Muscle of leg (tissue), 11 donors: ENCODE data around the gene DPEP3. TPM values are rescaled to one million over a fixed set of nuclear protein-coding genes. Genes with fewer than 3 reads are reported as not detected.
A peak's percentile ranks its signal among the peaks of the same experiment; 100 is the strongest.
"Not testable (repeated sequence)": the region's sequence is repeated elsewhere in the genome, so short reads cannot be mapped to it uniquely, and the experiment has no call there.

Source experiments
- DNase-seq: peaks from one replicate; pipeline ENCODE4 v3.0.0; 2013
- H3K27ac ChIP-seq: one replicate; pipeline ENCODE4 v1.5.1; 2013; ENCODE audit warnings: mild to moderate bottlenecking, low read length, control low read depth
- H3K27me3 ChIP-seq: one replicate; pipeline ENCODE4 v1.6.1; 2013; ENCODE audit warnings: low read length; ENCODE audit not compliant: control insufficient read depth, insufficient read depth
- H3K36me3 ChIP-seq: one replicate; pipeline ENCODE4 v1.6.1; 2013; ENCODE audit warnings: low read length; ENCODE audit not compliant: control insufficient read depth, insufficient read depth
- H3K4me1 ChIP-seq: one replicate; pipeline ENCODE4 v1.6.1; 2013; ENCODE audit warnings: low read length; ENCODE audit not compliant: control insufficient read depth, insufficient read depth
- H3K4me3 ChIP-seq: one replicate; pipeline ENCODE4 v1.5.1; 2013; ENCODE audit warnings: low read length, control low read depth
- H3K9me3 ChIP-seq: replicated peaks from 2 replicates; pipeline ENCODE4 v1.6.1; 2013; ENCODE audit warnings: low read depth, low read length; ENCODE audit not compliant: control insufficient read depth
- WGBS: methylation state at CpG from one replicate; pipeline ENCODE4 v1.1.5; 2013; ENCODE audit warnings: missing lambda C conversion rate; ENCODE audit not compliant: insufficient coverage; 5-methylcytosine and 5-hydroxymethylcytosine counted together
- polyA plus RNA-seq, 8 donors: library from polyadenylated mRNA; unstranded; fragments of 120-200 nt; gene quantifications; one replicate each; pipeline versions ENCODE4 v1.2.1 to v1.2.3, GENCODE V29; 2013; ENCODE audit warnings: inconsistent platforms in 1 of 8, low replicate concordance in 1 of 8; ENCODE audit not compliant: insufficient read length in 8 of 8, insufficient read depth in 1 of 8
- total RNA-seq: library from RNA; stranded (reverse); fragments of 120-200 nt; gene quantifications from one replicate; pipeline ENCODE4 v1.2.4, GENCODE V29; 2013

Gene DPEP3
- total and polyA plus RNA-seq, 9 donors = 0.04 to 0.15 (median 0.09) TPM; not detected in 4

- no peak overlapping the region for H3K4me3 ChIP-seq
- peaks cover 46% of the 10 kb centered on the region for H3K36me3 ChIP-seq
Measured at GRCh38 chr16:67939507-67940445, 40.5 kb downstream of the DPEP3 start.

GRCh38 chr16:67937713-67938112 is 42.6 kb downstream of the DPEP3 start:
- H3K27me3 ChIP-seq, H3K27ac ChIP-seq, H3K4me3 ChIP-seq, H3K9me3 ChIP-seq, DNase-seq: not testable (repeated sequence)
- peaks cover 39% of the 10 kb centered on the region for H3K36me3 ChIP-seq
- no CpG with 5 or more reads among the region's 5 CpGs for WGBS
- peaks cover 24% of the 10 kb centered on the region for H3K4me1 ChIP-seq

More at GRCh38 chr16:67939507-67940445, 40.5 kb downstream of the DPEP3 start:
- 82% methylated on average over 20 of the region's 33 CpGs for WGBS
- DNase-seq = no peak
- Histone ChIP-seq H3K4me1 (peaks cover 29% of the 10 kb centered on the region), H3K27me3 (no peaks in the 10 kb centered on the region), H3K27ac (no peak overlapping the region), H3K9me3 (no peaks in the 10 kb centered on the region)

GRCh38 chr16:67936880-67937605 is 43.3 kb downstream of the DPEP3 start:
- peaks cover 37% of the 10 kb centered on the region for H3K36me3 ChIP-seq
- WGBS = 58% methylated on average over 5 of the region's 6 CpGs
- H3K4me3 ChIP-seq = peak overlapping the region; percentile 87
- peak; percentile 88 for DNase-seq
- no peaks in the 10 kb centered on the region for H3K27me3 ChIP-seq
- no peaks in the 10 kb centered on the region for H3K9me3 ChIP-seq
- H3K27ac ChIP-seq = peak overlapping the region; percentile 97
- H3K4me1 ChIP-seq = peaks cover 24% of the 10 kb centered on the region

- 0% methylated on average over 39 of the region's 54 CpGs for WGBS
- H3K4me3 ChIP-seq = peak within 1 kb of the TSS; percentile 87
- H3K27ac ChIP-seq = peak within 1 kb of the TSS; percentile 97
- DNase-seq = peak; percentile 69
- no peaks in the 10 kb centered on the region for H3K9me3 ChIP-seq
- no peaks in the 10 kb centered on the region for H3K27me3 ChIP-seq
- peaks cover 24% of the 10 kb centered on the region for H3K4me1 ChIP-seq
- peaks cover 33% of the 10 kb centered on the region for H3K36me3 ChIP-seq
Measured at GRCh38 chr16:67936124-67936879, 44.0 kb downstream of the DPEP3 start, which contains the start of gene PSMB10. Gene PSMB10, minus strand, starts transcription at chr16:67936850. Its CDS starts 101 bp downstream, at chr16:67936749.

- H3K4me1 ChIP-seq = peaks cover 24% of the 10 kb centered on the region
- H3K27ac ChIP-seq = peak overlapping the region; percentile 97
- peaks cover 35% of the 10 kb centered on the region for H3K36me3 ChIP-seq
- H3K9me3 ChIP-seq = no peaks in the 10 kb centered on the region
- peak overlapping the region; percentile 87 for H3K4me3 ChIP-seq
- no peaks in the 10 kb centered on the region for H3K27me3 ChIP-seq
- DNase-seq = peak; percentile 98
- WGBS = 1% methylated on average over 55 of the region's 55 CpGs
Measured at GRCh38 chr16:67935402-67936123, 44.7 kb downstream of the DPEP3 start.

- WGBS = 7% methylated on average over 12 of the region's 13 CpGs
- Histone ChIP-seq H3K9me3 (no peaks in the 10 kb centered on the region), H3K27me3 (no peaks in the 10 kb centered on the region), H3K4me1 (peaks cover 24% of the 10 kb centered on the region), H3K36me3 (peaks cover 40% of the 10 kb centered on the region), H3K4me3 (peak overlapping the region; percentile 87), H3K27ac (peak overlapping the region; percentile 45)
- DNase-seq = no peak
Measured at GRCh38 chr16:67935101-67935401, 45.2 kb downstream of the DPEP3 start.

GRCh38 chr16:67934306-67935100 is 45.8 kb downstream of the DPEP3 start:
- DNase-seq = no peak
- WGBS = 34% methylated on average over 12 of the region's 13 CpGs
- Histone ChIP-seq H3K9me3 (no peaks in the 10 kb centered on the region), H3K4me3 (peak overlapping the region; percentile 87), H3K36me3 (peaks cover 41% of the 10 kb centered on the region), H3K27me3 (no peaks in the 10 kb centered on the region), H3K27ac (peak overlapping the region; percentile 45), H3K4me1 (peaks cover 24% of the 10 kb centered on the region)

- Histone ChIP-seq H3K36me3 (peaks cover 44% of the 10 kb centered on the region), H3K27me3 (no peaks in the 10 kb centered on the region)
- WGBS = 77% methylated on average over 7 of the region's 7 CpGs
Measured at GRCh38 chr16:67933805-67934204, 46.5 kb downstream of the DPEP3 start.

GRCh38 chr16:67932462-67932840 is 47.8 kb downstream of the DPEP3 start:
- 95% methylated on average over 3 of the region's 4 CpGs for WGBS
- peak; percentile 15 for DNase-seq
- Histone ChIP-seq H3K4me1 (peaks cover 28% of the 10 kb centered on the region), H3K27me3 (no peaks in the 10 kb centered on the region), H3K27ac (no peak overlapping the region), H3K36me3 (peaks cover 56% of the 10 kb centered on the region), H3K4me3 (no peak overlapping the region), H3K9me3 (no peaks in the 10 kb centered on the region)

More at GRCh38 chr16:67933805-67934204, 46.5 kb downstream of the DPEP3 start:
- no peaks in the 10 kb centered on the region for H3K9me3 ChIP-seq
- H3K27ac ChIP-seq = no peak overlapping the region
- no peak overlapping the region for H3K4me3 ChIP-seq
- peak; percentile 7 for DNase-seq
- peaks cover 24% of the 10 kb centered on the region for H3K4me1 ChIP-seq
